ENCODE results near the gene POLR1E.

DNA sequence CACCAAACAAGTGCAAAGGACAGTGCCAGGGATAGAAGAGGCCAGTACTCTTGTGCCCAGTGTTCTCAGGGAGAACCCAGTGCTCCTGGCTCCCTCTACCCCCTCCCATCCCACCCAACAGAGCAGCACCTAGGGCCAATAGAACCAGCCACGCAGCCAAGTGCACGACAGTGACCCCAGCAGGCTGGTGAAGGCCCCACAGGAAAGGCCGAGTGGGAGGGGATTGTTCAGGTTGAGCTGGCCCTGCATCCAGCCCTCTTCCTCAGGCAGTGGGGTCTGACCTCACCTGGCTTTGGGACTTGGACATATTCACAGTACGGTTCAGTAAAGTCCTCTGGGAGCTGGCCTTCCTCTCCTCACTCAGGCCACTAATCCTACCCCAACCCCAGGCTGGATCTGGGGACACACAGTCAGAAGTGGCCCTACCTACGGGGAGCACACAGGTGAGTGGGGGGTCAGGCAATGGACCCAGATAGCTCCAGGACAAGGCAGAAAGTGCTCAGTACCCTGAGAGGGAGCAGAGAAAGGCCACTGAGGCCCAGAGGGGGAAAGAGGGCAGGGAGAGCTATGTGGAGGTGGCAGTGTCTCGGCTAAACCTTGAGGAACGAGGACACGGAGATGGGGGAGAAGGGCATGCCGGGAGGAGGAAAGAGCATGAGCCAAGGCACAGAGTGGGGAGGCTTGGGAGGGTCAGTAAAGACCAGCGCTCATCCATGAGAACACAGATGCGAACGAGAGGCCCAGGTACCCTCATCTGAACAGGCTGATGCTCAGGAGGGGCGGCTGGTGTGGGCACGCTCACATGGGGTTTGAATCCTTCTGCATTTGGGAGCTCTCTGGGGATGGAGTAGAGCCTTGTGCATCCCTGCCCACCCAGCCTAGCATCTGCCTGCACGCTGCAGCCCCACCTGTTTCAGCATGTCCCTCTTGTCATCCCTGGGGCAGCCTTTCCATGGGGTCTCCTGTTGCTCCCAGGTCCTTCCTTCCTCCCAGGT, 25.6 kb downstream of the POLR1E start:
- TF ChIP-seq, protein P1, sequence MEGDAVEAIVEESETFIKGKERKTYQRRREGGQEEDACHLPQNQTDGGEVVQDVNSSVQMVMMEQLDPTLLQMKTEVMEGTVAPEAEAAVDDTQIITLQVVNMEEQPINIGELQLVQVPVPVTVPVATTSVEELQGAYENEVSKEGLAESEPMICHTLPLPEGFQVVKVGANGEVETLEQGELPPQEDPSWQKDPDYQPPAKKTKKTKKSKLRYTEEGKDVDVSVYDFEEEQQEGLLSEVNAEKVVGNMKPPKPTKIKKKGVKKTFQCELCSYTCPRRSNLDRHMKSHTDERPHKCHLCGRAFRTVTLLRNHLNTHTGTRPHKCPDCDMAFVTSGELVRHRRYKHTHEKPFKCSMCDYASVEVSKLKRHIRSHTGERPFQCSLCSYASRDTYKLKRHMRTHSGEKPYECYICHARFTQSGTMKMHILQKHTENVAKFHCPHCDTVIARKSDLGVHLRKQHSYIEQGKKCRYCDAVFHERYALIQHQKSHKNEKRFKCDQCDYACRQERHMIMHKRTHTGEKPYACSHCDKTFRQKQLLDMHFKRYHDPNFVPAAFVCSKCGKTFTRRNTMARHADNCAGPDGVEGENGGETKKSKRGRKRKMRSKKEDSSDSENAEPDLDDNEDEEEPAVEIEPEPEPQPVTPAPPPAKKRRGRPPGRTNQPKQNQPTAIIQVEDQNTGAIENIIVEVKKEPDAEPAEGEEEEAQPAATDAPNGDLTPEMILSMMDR (IDR thresholded peaks at IDR 0.05): peak in 1 of 12 donors; percentile 12
- no peak for TF ChIP-seq POLR2A (IDR thresholded peaks at IDR 0.05)
